ENCODE data around the gene STK10. TPM values are rescaled to one million over a fixed set of nuclear protein-coding genes. Genes with fewer than 3 reads are reported as not detected.

Gene STK10
- total RNA-seq, 3 donors from 2014 or later (not counting 1 experiment from before 2014, with no cell fraction given): 705 to 879 (median 783) TPM

DNA sequence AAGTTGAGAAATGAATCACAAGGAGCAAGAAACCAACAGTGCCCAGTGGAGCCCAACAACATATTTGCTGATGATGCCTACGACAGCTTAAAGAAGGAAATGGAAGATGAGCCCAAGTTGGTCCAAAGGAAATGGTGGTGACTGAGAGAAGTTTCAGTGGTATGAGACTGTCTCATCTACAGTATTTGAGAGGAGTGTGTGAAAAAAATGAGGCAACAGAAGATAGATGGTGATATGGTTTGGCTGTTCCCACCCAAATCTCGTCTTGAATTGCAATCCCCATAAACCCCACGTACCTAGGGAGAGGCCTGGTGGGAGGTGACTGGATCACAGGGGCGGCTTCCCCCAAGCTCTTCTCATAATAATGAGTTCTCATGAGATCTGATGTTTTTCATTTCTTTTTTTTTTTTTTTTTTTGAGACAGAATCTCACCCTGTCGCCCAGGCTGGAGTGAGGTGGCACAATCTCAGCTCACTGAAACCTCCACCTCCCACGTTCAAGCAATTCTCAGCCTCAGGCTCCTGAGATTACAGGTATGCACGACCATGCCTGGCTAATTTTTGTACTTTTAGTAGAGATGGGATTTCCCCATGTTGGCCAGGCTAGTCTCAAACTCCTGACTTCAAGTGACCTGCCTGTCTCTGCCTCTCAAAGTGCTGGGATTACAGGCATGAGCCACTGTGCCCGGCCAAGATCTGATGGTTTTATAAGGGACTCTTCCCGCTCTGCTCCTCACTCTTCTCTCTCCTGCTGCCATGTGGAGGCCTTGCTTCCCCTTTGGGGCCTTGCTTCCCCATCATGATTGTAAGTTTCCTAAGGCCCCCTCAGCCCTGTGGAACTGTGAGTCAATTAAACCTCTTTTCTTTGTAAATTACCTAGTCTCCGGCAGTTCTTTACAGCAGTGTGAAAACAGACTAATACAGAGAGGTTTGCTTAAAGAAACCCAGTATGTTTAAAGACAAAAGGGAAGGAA, 36.2 kb upstream of the STK10 start:
- no peaks in the 10 kb centered on the region for H3K27me3 ChIP-seq (ENCODE audit: control insufficient read depth, insufficient read depth, low read length)
- ATAC-seq (no peak), DNase-seq (no peak)
- Mint-ChIP-seq H3K9me3 (no peaks in the 10 kb centered on the region), H3K36me3 (no peaks in the 10 kb centered on the region), H3K27ac (no peak overlapping the region), H3K27me3 (ENCODE audit: low read depth in 2 of 2) (no peaks in the 10 kb centered on the region), H3K4me1 (peaks cover 0 to 5% of the 10 kb centered on the region in 2 donors), H3K4me3 (no peak overlapping the region)
- H3K27ac ChIP-seq (ENCODE audit: low read length): no peak overlapping the region
- TF ChIP-seq, protein P1, sequence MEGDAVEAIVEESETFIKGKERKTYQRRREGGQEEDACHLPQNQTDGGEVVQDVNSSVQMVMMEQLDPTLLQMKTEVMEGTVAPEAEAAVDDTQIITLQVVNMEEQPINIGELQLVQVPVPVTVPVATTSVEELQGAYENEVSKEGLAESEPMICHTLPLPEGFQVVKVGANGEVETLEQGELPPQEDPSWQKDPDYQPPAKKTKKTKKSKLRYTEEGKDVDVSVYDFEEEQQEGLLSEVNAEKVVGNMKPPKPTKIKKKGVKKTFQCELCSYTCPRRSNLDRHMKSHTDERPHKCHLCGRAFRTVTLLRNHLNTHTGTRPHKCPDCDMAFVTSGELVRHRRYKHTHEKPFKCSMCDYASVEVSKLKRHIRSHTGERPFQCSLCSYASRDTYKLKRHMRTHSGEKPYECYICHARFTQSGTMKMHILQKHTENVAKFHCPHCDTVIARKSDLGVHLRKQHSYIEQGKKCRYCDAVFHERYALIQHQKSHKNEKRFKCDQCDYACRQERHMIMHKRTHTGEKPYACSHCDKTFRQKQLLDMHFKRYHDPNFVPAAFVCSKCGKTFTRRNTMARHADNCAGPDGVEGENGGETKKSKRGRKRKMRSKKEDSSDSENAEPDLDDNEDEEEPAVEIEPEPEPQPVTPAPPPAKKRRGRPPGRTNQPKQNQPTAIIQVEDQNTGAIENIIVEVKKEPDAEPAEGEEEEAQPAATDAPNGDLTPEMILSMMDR (IDR thresholded peaks at IDR 0.05): no peak
- no peaks in the 10 kb centered on the region for H3K4me1 ChIP-seq (ENCODE audit: control insufficient read depth, insufficient read depth, low read length)
- 78% methylated on average over 8 of the region's 10 CpGs for WGBS (ENCODE audit: insufficient coverage)
- H3K9me3 ChIP-seq (ENCODE audit: control insufficient read depth, insufficient read depth, low read length): no peaks in the 10 kb centered on the region
- peaks cover 3% of the 10 kb centered on the region for H3K36me3 ChIP-seq (ENCODE audit: control insufficient read depth, insufficient read depth, low read length)
- no peak overlapping the region for H3K4me3 ChIP-seq (ENCODE audit: low read length)
- intact Hi-C loops (cut with micrococcal nuclease): no loop called here

GRCh38 chr5:172219296-172219695, 31.3 kb upstream of the STK10 start:
- Mint-ChIP-seq H3K27ac (no peak overlapping the region), H3K4me1 (no peaks in the 10 kb centered on the region), H3K9me3 (no peaks in the 10 kb centered on the region), H3K4me3 (no peak overlapping the region), H3K27me3 (ENCODE audit: low read depth in 2 of 2) (no peaks in the 10 kb centered on the region), H3K36me3 (no peaks in the 10 kb centered on the region)
- TF ChIP-seq, protein P1 (IDR thresholded peaks at IDR 0.05): no peak
- DNase-seq (no peak), ATAC-seq (no peak)
- Histone ChIP-seq H3K27ac (ENCODE audit: low read length) (no peak overlapping the region), H3K9me3 (ENCODE audit: control insufficient read depth, insufficient read depth, low read length) (no peaks in the 10 kb centered on the region), H3K4me3 (ENCODE audit: low read length) (no peak overlapping the region), H3K27me3 (ENCODE audit: control insufficient read depth, insufficient read depth, low read length) (no peaks in the 10 kb centered on the region), H3K4me1 (ENCODE audit: control insufficient read depth, insufficient read depth, low read length) (no peaks in the 10 kb centered on the region), H3K36me3 (ENCODE audit: control insufficient read depth, insufficient read depth, low read length) (no peaks in the 10 kb centered on the region)
- intact Hi-C loops (cut with micrococcal nuclease): no loop called here
- WGBS (ENCODE audit: insufficient coverage): 95% methylated on average over 1 of the region's 2 CpGs

DNA sequence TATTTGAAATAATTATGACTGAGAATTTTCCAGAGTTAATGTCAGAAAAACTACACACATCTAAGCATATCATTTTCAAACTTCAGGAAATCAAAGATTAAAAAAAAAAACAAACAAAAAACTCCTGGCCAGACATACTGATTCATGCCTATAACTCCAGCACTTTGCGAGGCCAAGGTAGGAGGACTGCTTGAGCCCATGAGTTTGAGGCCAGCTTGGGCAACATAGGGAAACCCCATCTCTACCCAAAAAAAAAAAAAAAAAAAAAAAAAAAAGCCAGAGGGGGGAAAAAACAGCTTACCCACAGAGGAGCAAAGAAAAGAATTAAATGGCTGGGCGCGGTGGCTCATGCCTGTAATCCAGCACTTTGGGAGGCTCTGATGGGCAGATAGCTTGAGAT, 28.3 kb upstream of the STK10 start:
- no peaks in the 10 kb centered on the region for H3K27me3 Mint-ChIP-seq (ENCODE audit: low read depth in 2 of 2)
- intact Hi-C loops (cut with micrococcal nuclease): no loop called here
- H3K27ac Mint-ChIP-seq: no peak overlapping the region
- DNase-seq (no peak), ATAC-seq (no peak)
- H3K9me3 Mint-ChIP-seq: no peaks in the 10 kb centered on the region
- Histone ChIP-seq H3K27ac (ENCODE audit: low read length) (no peak overlapping the region), H3K4me1 (ENCODE audit: control insufficient read depth, insufficient read depth, low read length) (no peaks in the 10 kb centered on the region), H3K36me3 (ENCODE audit: control insufficient read depth, insufficient read depth, low read length) (peaks cover 3% of the 10 kb centered on the region), H3K9me3 (ENCODE audit: control insufficient read depth, insufficient read depth, low read length) (no peaks in the 10 kb centered on the region), H3K27me3 (ENCODE audit: control insufficient read depth, insufficient read depth, low read length) (no peaks in the 10 kb centered on the region), H3K4me3 (ENCODE audit: low read length) (no peak overlapping the region)
- H3K36me3 Mint-ChIP-seq: peaks cover 6% of the 10 kb centered on the region
- H3K4me3 Mint-ChIP-seq: no peak overlapping the region
- TF ChIP-seq, protein P1 (IDR thresholded peaks at IDR 0.05): no peak
- H3K4me1 Mint-ChIP-seq: no peaks in the 10 kb centered on the region
- 90% methylated on average over 3 of the region's 3 CpGs for WGBS (ENCODE audit: insufficient coverage)
